Fibroblast of skin of right quadriceps (primary cell): ENCODE measurements around the gene CMIP.
"Not testable (repeated sequence)": the region's sequence is repeated elsewhere in the genome, so short reads cannot be mapped to it uniquely, and the experiment has no call there.

Experiments
- DNase-seq: peaks from one replicate; pipeline ENCODE4 v3.0.0-alpha.2; 2013

CMIP gene

GRCh38 chr16:81673432-81673831, 228.8 kb downstream of the CMIP start:
- DNase-seq = no peak

DNA sequence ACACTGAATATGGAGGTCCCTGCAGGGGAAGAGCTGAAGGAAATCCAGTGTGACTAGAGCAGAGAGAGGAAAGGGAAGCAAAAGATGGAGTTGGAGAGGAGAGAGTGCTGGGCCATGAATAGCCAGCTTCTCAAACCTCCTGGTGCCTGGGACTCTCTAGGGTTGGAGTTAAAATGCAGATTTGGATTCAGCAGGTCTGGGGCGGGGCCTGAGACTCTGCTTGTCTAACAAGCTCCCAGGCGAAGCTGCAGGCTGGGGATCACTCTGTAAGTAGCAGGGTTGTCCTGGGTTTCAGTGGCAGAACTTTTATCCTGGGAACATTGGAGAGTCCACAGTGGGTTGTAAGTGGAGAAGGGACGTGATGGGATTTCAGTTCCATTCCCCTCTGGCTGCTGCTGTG, 231.1 kb downstream of the CMIP start:
- no peak for DNase-seq

DNA sequence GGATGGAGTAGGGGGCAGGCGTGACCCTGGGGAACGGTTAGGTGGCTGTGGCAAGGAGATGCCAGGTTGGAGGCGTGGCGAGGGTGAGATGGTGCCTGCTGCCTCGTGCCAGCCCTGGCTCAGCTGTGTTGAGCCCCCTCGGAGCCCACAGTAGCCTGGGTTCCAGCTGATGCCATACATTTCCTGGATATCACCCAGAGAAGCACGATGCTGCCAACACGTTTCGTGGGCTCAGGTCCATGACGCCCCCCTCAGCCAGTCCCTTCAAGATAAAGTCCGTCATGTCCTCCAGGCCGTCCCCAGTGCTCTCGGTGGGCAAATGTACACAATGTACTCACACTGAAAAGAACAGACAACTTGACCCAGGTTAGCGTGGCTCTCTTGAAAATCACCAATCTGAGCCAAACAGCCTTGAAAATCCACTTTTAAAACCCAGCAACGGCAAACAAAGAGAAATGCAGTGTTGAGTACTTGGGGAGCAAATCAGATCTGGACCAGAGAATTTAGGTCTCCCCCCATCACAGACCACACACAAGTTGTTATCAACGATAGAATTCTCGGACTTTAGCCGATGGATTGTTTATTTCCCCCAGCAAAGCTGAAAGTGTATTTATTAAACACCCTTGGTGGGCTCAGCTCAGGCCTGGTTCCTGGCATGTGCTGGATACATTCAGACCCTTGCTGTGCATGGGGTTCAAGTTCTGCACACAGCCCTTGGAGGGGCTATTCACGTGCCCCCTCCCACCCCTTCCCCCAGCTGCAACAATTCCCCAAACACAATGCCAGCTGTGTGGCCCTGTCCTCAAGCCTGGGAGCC, 231.7 kb downstream of the CMIP start:
- no peak for DNase-seq

GRCh38 chr16:81676883-81677737, 232.5 kb downstream of the CMIP start:
- DNase-seq = peak; percentile 19

DNA sequence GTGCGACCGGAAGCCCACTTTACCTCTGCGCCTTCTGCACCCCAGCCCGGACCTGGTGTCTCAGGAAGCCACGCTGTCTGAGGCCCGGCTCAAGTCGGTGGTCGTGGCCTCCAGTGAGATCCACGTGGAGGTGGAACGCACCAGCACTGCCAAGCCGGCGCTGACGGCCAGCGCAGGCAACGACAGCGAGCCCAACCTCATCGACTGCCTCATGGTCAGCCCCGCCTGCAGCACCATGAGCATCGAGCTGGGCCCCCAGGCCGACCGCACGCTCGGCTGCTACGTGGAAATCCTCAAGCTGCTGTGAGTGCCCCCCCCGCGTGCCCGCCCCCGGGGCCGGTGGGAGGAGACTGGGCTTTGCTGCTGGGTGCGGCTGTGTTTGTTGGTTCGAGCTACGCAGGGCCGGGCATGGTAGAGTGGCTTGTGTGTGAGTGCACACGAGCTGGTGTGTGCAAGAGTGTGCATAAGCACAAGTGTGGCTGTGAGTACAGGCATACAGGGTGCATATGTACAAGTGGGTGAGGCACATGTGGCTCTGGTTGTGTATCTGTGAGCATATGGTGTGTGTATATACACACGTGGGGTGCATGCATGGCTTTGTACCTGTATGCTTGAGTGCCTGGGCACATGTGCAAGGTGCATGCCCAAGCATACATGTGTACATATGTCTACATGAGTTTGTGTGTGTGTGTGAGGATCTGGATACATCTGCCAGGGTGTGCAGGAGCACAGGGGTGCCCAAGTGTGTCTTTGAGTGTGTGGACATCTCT, 233.9 kb downstream of the CMIP start:
- DNase-seq = no peak

DNA sequence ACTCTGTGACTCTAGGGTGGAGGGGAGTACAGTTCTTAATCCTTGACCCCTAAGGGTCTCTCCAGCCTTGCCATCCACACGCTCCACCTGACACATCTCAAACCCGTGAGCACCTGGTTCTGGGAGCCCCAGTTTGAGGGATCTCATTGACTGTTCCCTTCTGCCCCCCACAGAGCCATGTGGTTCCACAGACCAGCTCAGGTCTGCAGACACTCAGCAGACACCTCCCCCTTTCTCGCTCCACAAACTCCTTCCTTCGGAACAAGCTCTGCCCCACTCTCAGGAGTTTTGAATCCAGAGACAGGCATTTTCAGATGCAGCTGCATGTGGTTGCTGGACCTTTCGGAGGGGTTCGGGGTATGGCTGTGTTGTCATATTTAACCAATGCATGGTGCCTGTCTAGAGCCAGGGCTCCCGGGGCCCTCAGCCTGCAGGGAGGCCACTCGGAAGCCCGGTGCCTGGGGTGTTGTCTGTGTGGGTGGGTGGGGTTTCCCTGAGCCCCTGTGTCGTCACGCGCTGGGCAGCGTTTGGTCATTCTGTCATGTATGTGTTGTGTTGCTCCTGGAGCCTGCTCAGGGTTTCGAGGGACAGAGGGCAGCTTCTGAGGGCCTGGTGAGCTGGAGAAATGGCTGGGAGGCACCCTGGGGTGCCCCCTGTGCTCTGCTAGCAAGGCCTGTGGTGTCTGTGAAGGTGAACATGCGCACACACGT, 235.3 kb downstream of the CMIP start:
- no peak for DNase-seq

GRCh38 chr16:81680444-81681275, 236.1 kb downstream of the CMIP start:
- no peak for DNase-seq

DNA sequence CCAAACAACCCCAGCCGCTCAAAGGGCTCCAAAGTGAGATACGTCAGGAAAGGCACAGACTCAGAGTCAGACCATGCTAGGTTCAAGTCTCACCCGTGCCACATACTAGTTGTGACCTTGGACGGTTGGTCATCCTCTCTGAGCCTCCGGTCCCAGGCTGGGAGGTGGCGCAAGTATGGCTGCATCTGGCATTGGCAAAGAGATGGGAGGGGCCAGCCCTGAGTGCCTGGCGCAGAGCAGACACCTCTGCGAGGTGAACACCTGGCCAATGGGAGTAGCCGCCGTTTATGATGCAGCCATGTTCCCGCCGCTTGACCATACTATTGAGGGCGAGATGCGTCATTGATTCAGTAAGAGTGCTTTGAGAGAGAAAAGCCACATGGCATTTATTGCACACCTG, 236.7 kb downstream of the CMIP start:
- DNase-seq = no peak

DNA sequence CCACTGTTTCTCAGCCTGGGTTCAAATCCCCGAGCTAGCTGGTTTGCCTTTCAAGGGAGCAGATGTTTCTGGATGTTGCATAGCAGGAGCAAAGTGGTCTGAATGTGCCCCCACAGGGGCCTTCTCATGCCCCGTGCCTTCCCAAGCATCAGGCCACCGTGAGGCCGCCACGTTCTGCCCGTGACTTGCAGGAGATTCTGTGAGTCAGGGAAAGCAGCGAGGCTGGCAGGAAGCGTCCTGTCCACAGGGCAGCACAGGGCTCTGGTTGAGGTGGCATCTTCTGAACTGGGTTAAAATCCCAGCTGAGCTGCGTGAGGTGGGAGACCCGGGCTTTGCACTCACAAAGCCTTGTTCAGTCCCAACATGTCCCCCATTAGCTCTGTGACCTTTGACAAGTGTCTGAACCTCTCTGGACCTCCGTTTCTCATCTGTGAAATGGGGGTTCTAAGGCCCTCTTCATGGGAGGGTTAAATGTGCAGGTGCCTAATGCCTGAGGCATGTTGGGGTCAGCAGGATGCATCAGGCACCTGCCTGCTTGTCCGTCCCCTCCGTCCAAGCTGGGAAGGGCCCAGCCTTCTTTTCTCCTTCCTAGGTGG, 239.7 kb downstream of the CMIP start:
- DNase-seq = no peak

DNA sequence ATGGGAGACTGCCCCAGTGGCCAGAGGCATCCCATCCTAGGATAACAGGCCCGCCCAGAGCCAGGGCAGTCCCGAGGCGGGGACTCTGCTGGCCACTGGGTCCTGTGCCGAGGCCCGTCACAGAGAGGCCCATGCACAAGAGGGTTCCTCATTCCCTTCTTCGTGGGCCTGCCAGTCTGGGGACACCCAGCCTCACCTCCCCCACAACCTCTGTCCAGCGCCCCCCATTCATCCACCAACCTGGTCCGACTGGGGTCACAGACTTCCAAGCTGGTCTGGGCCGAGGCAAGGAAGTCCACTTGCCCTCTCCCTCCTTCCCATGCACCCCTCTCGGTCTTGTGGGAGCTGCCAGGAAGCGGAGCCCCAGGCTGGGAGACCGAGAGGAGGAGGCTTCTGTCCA, 240.3 kb downstream of the CMIP start:
- no peak for DNase-seq

- DNase-seq = no peak
Observed at GRCh38 chr16:81686391-81687130, 242.0 kb downstream of the CMIP start.

GRCh38 chr16:81687131-81687456, 242.5 kb downstream of the CMIP start:
- DNase-seq = no peak

- DNase-seq = no peak
Observed at GRCh38 chr16:81688182-81688581, 243.6 kb downstream of the CMIP start.

DNA sequence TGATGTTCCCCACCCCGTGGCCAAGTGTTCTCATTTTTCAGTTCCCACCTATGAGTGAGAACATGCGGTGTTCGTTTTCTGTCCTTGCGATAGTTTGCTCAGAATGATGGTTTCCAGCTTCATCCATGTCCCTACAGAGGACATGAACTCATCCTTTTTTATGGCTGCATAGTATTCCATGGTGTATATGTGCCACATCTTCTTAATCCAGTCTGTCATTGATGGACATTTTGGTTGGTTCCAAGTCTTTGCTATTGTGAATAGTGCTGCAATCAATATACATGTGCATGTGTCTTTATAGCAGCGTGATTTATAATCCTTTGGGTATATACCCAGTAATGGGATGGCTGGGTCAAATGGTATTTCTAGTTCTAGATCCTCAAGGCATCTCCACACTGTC, 244.2 kb downstream of the CMIP start:
- DNase-seq = not testable (repeated sequence)

- no peak for DNase-seq
Observed at GRCh38 chr16:81692021-81692420, 247.4 kb downstream of the CMIP start.

DNA sequence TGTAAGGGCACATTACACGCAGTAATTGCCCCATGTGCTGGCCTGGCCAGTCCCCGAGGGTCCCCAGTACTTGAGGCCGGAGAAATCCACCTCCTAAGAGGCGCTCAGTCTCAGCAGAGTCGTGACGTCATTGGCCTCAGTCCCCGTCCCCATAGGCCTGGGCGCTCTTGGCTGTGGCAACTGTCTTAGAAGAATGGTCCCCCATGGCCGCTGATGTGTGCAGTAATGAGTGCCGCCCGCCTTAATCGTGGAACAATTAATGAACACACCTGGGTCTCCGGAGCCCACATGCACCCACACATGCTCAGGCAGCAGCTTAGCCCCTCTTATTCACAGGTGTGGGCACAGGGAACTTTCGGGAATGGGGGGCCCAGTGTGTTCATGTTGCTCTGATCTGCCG, 248.0 kb downstream of the CMIP start:
- DNase-seq = no peak

DNA sequence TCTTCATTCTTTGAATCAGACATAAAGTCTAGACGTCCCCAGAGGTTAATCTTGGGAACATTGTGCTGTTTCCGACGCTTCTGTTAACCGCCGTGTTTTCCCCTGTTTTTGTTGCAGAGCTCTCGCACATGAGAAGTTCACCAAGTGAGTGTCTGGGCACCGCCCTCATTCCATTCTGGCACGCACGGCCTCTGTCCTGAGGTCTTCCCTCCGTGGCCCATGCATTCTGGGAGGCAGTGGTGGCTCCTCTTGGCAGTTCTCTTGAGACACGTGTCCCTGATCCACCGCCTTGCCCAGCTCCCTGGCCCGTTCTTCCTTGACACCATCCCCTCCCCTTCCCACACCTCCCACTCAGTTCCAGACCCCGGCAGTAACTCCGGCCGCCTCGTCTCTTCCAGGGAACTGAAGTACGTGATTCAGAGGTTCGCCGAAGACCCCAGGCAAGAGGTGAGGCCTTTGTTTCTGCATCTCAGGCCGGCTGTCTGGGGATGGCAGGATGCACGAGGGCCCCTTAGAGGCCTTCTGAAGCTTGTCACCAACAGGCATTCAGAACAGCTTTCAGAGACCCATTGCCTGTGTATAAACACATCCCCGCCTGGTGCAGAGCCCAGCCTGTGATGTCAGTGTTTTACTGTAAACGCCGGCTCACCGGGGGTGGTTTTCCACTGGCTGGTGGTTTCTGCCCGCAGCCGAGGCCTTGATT, 248.6 kb downstream of the CMIP start:
- DNase-seq = no peak

DNA sequence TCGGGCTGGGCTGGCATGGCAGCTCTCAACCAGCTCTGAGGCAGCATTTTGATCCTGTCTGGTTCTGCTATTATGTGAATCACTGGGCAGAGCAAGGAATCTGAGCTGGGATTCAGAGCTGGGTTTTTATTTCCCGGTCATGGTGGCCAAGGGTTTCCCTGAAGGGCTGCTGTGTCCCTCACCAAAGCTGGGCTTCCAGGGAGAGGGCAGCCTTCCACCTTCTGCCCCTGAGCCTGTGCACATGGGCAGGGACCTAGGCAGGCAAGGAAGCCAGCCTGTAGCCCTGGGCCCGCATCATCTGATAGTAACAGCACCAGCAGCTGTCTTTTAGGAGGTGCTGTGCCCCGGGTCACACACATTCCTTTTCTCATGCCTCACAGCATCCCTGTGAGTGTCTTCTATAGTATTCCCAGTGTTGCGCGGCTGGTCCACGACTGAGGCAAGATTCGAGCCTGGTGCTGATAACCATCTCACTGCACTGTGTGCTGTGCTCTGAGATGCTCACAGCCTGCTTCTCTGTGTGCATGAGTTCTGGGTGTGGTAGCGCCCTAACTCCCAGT, 249.2 kb downstream of the CMIP start:
- no peak for DNase-seq

GRCh38 chr16:81694494-81695280, 250.1 kb downstream of the CMIP start:
- DNase-seq = no peak
